Right renal cortex interstitium (tissue), 3 donors: ENCODE data around the gene SREBF2. TPM values are rescaled to one million over a fixed set of nuclear protein-coding genes. Genes with fewer than 3 reads are reported as not detected.

ENCODE experiments used
- DNase-seq, 3 donors: peaks; one replicate each; pipeline ENCODE4 v3.0.0-alpha.2; 2013; ENCODE audit warnings: low read depth in 3 of 3, low spot score in 2 of 3
- polyA plus RNA-seq, 3 donors: library from polyadenylated mRNA; unstranded; fragments of 120-200 nt; gene quantifications; one replicate each; pipeline ENCODE4 v1.2.1, GENCODE V29; 2013; ENCODE audit not compliant: insufficient read length in 3 of 3

Gene SREBF2
- polyA plus RNA-seq, 3 donors = 85.5 to 93.2 (median 90.2) TPM

DNA sequence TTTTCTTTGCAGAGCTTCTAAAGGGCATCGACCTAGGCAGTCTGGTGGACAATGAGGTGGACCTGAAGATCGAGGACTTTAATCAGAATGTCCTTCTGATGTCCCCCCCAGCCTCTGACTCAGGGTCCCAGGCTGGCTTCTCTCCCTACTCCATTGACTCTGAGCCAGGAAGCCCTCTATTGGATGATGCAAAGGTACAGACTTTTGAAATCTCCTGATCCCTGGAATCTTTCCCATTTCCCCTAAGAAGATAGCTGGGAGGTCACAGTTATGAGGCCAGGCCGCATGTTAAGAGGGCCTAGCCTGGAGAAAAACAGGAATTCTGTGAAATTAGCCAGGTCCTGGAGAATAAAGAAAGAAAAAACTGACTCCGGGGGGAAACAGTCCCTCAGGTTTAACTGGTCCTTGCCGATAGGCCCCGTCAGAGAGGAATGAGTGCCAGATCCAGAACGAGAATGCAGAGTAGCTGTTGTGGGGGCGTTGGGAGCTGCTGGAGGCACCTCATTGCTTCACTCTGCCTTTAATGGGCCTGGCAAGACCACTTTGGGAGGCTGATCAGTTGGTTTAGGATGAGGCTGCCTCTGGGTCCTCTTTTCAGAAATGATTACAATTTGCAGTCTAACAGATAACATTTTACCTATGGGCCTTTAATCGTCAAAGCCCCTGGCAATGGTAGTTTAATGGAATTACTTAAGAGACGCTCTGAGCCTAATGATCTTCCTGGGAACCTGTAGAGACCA, 42.8 kb downstream of the SREBF2 start:
- DNase-seq = no peak

DNA sequence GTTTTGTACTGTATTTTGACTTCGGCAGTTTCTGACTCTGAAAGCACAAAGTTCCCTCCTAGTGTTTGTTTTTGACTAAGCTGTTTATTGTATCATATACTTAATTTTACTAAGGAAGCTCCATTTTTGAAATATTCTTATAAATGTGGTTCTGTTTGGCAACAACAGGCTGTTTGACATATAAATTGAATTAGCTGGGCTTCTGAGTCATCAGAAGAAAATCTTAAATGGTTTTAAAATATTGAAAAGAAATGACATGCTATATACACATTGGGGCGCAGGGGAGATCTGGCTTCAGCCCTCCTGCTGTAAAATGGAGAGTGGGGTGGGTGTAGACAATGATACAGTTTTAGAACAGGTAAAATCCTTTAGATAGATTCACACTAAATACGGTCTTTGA, 43.4 kb downstream of the SREBF2 start:
- no peak for DNase-seq

DNA sequence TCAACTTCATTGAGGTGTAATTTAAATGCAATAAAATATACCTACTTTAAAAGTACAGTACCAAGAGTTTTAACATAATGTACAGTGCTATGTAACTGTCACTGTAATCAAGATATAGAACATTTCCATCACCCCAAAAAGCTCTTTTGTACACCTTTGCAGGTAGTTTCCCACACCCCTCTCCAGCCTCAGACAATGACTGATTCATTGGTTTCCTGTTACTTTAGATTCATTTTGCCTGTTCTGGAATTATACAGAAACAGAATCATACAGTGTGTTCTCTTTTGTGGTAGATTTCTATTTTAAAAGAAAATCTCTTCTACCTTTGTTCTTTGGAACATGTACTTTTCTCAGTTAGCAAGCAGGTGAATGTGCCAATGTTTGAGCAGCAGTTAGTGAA, 43.8 kb downstream of the SREBF2 start:
- no peak for DNase-seq

DNA sequence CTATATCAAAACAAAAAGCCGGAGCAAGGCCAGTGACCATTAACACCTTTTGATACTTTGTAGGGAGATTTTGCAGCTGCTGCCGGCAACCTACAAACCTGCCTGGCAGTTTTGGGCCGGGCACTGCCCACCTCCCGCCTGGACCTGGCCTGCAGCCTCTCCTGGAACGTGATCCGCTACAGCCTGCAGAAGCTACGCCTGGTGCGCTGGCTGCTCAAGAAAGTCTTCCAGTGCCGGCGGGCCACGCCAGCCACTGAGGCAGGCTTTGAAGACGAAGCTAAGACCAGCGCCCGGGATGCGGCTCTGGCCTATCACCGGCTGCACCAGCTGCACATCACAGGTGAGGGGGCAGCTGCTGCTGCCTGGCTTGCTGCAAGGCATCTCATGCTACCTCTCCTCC, 47.7 kb downstream of the SREBF2 start:
- no peak for DNase-seq

DNA sequence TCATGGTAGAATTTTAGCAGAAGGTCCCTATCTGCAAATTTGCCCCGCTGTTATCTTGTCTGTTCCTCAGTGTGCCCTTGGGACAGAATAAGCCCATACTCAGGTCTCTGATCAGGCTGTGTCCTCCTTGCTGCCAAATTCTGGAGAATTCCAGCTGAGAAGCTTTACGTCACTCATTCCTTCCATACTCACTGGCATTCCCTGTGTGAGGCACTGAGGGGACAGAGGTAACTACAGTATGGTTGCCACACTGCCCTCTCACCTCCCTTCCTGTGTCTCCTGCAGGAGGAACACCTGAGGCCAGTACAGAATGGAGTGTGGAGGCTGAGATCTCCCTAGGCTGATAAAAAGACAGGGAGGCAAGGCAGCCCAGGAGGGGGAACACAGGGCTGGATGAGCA, 50.5 kb downstream of the SREBF2 start:
- no peak for DNase-seq

DNA sequence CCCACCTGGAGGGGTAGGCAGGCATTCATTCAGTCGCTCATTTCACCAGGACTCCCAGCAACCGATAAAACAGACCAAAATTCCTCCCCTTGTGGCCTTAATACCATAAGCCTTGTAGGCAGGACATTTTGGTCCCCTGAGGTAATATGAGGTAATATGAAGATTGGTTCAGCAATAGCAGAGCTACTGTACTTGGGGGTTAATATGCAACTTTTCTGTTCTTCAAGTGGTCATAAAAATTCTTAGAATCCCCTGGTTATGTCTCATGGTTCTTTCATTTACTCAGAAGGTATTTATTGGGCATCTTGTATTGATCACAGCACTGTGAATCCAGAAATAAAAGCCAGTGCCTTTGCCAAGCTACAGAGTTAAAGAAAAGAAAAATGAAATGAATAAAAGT, 52.2 kb downstream of the SREBF2 start:
- no peak for DNase-seq

DNA sequence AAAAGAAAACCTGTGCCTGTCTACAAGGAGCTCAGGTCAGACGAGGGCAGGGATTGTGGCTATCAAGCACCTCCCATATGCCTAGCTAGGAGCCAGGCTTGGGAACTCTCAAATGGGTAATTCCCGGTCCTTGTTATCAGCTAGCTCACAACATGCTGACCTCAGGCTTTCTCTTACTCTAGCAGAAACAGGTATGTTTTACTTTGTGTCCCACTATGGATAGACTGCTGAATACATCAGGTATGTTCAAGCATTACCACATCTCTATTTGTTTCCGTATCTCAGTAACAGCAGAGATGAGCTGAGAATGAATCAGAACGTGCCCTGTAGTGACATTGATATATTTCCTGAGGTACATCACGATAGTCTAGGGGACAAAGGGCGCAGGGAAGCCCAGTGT, 52.6 kb downstream of the SREBF2 start:
- DNase-seq = no peak

DNA sequence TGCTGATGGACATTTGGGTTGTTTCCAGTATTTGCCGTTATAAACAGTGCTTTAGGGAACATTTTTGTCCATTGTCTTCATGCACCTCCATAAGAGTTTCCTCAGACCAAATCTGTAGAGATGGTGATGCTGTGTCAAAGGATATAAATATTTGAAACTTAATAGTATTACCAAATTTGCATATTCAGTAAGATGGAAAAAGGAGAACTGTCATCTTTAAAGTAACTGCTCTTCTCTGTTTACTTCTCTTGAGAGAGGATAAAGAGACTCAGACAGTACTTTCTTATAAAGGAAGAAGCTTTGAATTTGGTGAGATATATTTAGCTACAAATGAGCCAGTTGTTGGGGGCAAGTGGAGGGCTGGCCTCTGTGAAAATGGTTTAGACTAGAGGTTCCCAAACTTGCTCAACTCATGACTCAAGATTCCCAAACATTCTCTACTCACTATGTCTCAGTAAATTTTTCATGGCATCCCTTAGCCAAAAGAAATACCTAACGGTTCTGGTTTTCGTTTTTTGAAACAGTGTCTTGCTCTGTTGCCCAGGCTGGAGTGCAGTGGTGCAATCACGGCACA, 55.8 kb downstream of the SREBF2 start:
- no peak for DNase-seq

DNA sequence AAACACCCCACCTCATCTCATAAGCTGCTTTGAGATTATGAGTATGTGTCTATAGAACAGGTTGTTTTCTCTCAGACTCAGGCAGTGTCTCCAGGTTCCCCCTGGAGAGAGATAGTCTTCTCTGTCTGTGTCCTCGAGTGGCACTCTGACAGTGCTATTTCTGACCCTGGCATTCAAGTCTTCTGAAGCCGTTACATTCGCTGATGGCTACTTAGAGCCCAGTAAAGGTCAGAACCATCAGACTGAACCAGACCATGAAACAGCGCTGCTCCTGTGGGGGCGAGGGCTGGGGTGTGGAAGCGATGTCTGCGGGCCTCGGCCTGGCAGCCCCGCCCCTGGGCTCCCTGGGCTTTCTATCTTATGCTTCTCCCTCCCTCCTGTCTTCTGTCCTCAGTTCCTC, 58.5 kb downstream of the SREBF2 start:
- DNase-seq = no peak

DNA sequence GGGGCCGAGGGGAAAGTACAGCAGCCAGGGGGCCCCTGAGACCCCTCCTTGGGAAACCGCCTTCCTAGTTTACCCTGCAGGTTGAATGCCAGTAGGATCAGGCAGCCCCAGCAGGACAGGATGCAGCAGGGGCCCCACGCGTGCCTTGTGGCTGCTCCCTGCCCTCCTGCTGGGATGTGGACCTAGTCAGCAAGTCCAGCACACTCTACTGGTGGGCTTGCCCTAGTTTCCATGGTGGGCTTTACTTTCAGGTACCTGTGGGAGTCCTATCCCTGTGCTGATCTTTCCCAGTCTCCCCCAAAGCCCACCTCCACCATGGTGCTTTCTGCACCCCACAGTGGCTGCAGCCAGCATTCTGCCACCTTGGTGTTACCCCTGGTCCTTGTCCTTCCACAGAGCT, 59.8 kb downstream of the SREBF2 start:
- DNase-seq = no peak

DNA sequence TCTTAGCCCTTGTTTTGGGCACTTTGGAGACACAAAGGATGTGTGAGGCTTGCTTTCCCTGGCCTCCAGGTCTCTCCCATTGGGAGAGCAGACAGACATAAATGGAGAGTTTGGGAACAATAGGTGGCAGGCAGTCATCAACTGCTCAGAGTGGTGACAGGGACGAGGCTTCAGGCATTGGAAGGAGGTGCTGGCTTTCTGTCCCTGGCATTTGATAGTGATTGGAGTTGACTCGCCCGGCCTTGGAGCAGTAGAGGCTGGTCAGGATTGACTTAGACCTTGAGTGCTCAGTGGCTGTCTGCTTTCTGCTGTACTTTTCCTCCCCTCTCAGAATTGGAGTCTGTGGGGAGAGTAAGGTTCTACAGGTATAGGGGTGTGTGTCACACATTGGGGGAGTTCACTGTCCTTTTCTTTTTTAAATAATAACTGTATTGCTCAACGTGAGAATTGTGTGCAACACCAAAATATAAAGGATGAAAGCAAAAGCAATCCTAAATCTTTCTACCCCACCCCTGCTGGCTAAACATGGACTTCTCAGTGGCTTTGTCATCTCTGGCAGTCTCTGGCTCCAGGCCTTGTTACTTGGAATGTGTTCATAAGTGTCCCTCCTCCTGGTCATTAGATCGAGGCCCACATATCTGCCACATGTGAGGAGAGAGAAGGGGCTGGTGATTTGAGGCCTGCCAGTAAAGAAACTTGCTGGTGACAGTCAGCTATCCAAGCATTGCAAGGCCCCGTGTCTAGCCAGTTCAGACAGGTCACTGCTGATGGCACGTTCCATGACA, 60.9 kb downstream of the SREBF2 start:
- no peak for DNase-seq

DNA sequence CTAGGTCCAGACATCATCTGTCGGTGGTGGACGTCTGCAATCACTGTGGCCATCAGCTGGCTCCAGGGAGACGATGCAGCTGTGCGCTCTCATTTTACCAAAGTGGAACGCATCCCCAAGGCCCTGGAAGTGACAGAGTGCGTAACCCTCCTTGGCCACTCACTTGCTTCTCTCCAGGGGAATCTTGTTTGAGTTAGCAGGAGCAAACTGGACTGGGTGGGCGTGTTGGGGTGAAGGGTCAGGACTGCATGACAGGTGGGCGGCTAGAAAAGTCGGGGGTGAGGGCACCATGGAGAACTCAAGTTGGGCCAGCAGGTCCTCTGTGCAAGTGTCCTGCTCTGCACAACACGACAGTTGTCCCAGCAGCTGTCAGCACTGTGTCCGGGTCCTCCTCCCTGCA, 65.7 kb downstream of the SREBF2 start:
- no peak for DNase-seq

DNA sequence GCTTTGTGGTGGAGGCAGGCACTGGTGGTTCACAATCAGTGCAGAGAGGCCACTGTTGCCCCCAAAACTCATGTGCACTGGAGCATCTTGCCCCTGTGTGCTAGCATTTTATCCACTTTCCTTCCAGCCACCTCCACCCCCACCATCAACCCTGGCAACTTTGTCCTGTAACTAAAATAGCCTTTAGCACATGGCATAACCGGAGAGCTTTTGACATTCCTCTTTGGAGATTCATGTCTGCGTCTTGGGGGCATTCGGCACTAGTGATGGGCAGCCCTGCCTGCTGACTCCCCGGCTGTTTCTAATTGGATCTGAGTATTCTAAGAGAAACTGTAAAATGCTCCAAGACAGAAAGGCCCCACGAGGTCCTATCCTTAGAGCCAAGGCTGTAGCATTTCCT, 66.2 kb downstream of the SREBF2 start:
- no peak for DNase-seq

DNA sequence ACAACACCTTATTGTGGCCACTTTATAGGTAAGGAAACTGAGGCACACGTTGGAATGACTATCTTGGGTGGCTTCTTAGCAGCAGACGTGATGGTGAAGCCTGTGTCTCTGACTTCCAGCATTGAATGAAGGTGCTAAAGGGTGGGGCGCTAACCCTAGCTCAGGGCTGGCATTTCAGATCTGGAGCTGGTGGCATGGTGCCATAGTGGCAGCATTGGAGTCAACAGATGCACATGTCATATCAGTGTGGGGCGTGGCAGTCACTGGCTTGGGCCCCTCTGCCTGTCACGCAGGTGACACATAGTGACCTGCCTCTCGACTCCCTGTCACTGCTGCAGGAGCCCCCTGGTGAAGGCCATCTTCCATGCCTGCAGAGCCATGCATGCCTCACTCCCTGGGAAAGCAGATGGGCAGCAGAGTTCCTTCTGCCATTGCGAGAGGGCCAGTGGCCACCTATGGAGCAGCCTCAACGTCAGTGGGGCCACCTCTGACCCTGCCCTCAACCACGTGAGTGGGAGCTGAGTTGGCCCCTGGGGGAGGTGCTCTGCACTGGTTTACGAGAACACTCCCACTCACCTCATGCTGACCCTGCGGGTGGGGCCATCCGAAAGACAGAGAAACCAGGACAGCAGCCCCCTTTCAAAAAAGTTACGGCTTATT, 67.2 kb downstream of the SREBF2 start:
- DNase-seq = no peak

DNA sequence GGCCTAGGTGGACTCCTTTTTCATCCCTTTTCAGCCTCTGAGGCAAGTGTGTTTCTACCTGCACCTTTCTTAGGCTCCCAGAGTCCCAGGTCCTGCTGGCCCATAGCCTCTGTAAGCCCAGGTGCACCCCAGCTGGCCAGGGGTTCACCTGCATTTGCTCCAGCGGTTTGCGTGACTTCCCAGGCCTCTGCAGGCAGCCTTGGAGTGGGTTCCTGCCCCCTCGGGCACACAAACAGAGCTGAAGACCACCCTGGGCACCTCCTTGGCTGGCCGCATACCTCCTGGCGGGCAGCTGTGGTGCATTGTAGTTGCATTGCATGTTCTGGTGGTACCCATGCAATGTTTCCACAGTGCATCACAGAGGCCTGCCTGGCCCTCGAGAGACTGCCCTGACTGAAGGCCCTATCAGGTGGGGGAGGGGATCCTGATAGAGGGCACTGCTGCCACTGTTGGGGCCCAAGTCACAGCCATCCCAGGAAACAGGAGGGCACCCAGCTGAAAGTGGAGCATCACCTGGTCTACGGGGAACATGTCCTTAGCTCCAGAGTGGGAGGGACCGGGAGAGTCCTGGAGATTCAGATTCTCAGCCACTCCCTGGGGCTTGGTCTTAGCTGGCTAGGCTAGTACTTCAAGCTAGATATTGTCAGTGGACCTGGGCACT, 67.9 kb downstream of the SREBF2 start:
- no peak for DNase-seq

DNA sequence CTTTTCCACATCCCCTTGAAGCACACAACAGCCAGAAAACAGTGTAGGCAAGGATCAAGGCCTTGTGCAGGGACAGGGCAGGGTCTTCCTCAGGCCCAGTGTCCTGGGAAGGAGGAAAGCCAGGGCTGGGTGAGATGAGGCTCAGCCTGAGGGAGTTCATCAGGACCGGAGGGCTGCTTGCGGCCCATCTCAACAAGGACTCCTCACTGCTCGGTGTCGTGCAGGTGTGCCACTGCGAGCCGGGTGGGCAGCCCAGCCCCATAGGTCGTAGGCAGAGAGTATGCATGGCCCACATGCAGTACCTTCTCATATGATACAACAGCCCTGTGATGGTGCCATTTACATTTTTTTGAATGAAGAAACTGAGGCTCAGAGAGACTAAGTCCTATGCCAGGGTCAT, 69.1 kb downstream of the SREBF2 start:
- no peak for DNase-seq

DNA sequence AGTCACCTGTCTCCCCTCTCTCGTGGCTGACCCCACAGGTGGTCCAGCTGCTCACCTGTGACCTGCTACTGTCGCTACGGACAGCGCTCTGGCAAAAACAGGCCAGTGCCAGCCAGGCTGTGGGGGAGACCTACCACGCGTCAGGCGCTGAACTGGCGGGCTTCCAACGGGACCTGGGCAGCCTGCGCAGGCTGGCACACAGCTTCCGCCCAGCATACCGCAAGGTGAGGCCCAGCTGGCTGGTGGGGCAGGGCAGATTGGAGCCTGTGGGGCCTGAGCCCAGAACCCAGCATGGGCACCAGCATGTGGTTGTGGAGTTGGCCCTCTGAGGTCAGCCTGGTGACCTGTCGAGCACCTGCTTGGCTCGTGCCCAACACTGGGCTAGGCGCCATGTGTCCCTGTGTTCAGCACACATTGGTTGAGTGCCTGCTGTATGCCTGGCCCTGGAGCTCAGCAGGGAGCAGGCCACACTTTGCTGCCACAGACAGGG, 70.1 kb downstream of the SREBF2 start:
- DNase-seq = no peak

DNA sequence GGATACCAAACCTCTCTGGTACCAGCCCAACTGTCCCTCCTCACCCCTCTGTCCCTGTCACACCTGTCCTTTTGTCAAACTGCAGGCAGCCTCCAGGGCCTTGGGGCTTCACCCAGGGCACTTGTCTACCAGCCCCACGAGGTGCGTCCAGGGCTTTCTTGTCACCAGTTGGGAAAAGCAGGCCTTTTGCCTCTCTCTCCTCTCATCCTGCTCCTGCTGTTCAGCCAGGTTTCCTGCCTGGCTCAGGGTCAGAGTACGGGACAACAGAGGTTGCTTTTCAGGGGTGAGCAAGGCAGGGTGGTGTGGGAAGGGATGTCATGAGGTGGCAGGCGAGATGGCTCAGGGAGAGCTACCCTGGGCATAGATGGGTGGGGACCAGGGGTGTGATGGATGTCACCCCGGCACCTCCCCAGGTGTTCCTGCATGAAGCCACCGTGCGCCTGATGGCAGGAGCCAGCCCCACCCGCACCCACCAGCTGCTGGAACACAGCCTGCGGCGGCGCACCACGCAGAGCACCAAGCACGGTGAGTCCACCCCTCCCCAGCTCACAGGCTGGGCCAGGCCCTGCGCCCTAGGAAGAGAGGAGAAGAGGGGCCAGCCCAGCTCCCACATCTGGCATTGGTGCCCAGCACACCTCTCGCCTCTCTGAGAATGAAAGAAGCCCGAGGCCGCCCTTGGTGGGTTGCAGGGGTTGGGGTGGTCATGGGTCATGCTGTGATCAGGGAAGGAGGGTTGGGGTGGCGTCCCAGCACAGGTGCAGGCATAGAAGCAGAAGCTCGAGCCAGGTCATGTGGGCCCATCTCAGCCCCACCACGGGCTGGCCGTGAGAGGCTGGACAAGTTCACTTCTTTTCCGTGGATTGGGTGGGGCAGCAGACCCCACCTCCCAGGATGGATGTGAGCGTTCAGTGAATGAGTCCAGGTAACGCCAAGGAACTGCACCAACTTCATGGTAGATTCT, 71.8 kb downstream of the SREBF2 start:
- DNase-seq = no peak

DNA sequence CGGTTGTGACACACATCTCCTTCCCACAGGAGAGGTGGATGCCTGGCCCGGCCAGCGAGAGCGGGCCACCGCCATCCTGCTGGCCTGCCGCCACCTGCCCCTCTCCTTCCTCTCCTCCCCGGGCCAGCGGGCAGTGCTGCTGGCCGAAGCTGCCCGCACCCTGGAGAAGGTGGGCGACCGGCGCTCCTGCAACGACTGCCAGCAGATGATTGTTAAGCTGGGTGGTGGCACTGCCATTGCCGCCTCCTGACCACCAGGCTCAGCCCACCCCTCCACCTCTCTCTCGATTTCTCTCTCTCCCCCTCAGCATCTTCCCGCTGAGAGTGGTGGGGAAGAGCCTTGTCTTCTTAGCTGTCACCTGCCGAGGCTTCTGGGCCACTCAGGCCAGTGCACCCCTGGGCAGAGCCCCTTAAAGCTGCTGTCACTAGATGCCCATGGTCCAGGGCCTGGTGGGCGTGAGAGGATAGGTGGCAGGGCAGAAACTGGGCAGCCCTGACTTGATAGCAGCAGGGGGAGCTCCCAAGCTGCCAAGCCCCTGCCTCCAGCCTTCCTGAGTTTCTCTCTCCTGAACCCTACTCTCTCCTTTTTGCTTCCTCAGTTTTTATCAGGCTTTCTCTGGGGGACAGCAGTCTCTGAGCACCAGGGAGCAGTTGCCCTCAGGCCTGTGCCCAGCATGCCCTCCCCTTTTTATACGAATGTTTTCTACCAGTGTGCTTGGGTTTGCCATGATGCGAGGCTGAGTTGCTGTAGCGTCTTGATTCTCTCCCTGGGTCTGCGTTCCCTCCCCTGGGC, 72.7 kb downstream of the SREBF2 start:
- no peak for DNase-seq
